SJSA1 (cell line): ENCODE measurements around the gene FKBP1A. TPM values are rescaled to one million over a fixed set of nuclear protein-coding genes. Genes with fewer than 3 reads are reported as not detected.

Experiments used
- DNase-seq, 2 experiments: peaks; one replicate each; pipeline ENCODE4 v3.0.0-alpha.2; 2015 to 2020; ENCODE audit warnings: low spot score in 2 of 2, low read depth in 1 of 2
- H3K27ac ChIP-seq: fragments of 250-450 bp; sonication (Bioruptor Pico); 2 replicates; pipeline ENCODE4 v1.5.1; 2020; ENCODE audit warnings: mild to moderate bottlenecking, moderate library complexity
- H3K27me3 ChIP-seq: fragments of 250-450 bp; sonication (Bioruptor Pico); replicated peaks from 2 replicates; pipeline ENCODE4 v1.5.1; 2020; ENCODE audit warnings: mild to moderate bottlenecking, moderate library complexity
- H3K36me3 ChIP-seq: fragments of 250-450 bp; sonication (Bioruptor Pico); 2 replicates; pipeline ENCODE4 v1.5.1; 2020; ENCODE audit warnings: mild to moderate bottlenecking
- H3K4me1 ChIP-seq: fragments of 250-450 bp; sonication (Bioruptor Pico); replicated peaks from 2 replicates; pipeline ENCODE4 v1.6.1; 2021; ENCODE audit warnings: mild to moderate bottlenecking
- H3K4me3 ChIP-seq: fragments of 250-450 bp; sonication (Bioruptor Pico); 2 replicates; pipeline ENCODE4 v1.5.1; 2020; ENCODE audit warnings: mild to moderate bottlenecking
- H3K9me3 ChIP-seq: fragments of 250-450 bp; sonication (Bioruptor Pico); replicated peaks from 2 replicates; pipeline ENCODE4 v1.5.1; 2020; ENCODE audit warnings: mild to moderate bottlenecking
- total RNA-seq: library from RNA; depleted of rRNA; stranded (reverse); fragments of >200 nt; shearing (Covaris generic); gene quantifications from 2 replicates; pipeline ENCODE4 v1.2.3, GENCODE V29; 2014

The FKBP1A gene
- total RNA-seq, 1 experiment from 2014 or later, result 75.3 TPM

GRCh38 chr20:1426231-1426849 is 33.5 kb upstream of the FKBP1A start:
- no peaks in the 10 kb centered on the region for H3K27me3 ChIP-seq

GRCh38 chr20:1424336-1424735 is 31.5 kb upstream of the FKBP1A start:
- DNase-seq, result no peak
- Histone ChIP-seq H3K27ac (no peak overlapping the region), H3K9me3 (peaks cover 2% of the 10 kb centered on the region; the same call in 1 of the 2 replicates), H3K36me3 (no peaks in the 10 kb centered on the region), H3K4me1 (peaks cover 3% of the 10 kb centered on the region; the same call in 1 of the 2 replicates), H3K4me3 (no peak overlapping the region), H3K27me3 (no peaks in the 10 kb centered on the region)

More at GRCh38 chr20:1426231-1426849, 33.5 kb upstream of the FKBP1A start:
- Histone ChIP-seq H3K27ac (no peak overlapping the region), H3K4me3 (no peak overlapping the region), H3K36me3 (no peaks in the 10 kb centered on the region), H3K9me3 (no peaks in the 10 kb centered on the region), H3K4me1 (peaks cover 6% of the 10 kb centered on the region; the same call in 1 of the 2 replicates)
- no peak for DNase-seq

- peaks cover 2% of the 10 kb centered on the region for H3K4me1 ChIP-seq
- no peaks in the 10 kb centered on the region for H3K36me3 ChIP-seq
- H3K27ac ChIP-seq, result no peak overlapping the region
- no peaks in the 10 kb centered on the region for H3K27me3 ChIP-seq
- peak in 1 of 2 experiments; percentile 55 for DNase-seq
- H3K9me3 ChIP-seq, result peaks cover 2% of the 10 kb centered on the region; the same call in 1 of the 2 replicates
- no peak overlapping the region for H3K4me3 ChIP-seq
These were observed 30.8 kb upstream of the FKBP1A start for GRCh38 chr20:1423625-1424106.

- no peak overlapping the region for H3K27ac ChIP-seq
- H3K9me3 ChIP-seq, result peaks cover 2% of the 10 kb centered on the region; the same call in 1 of the 2 replicates
- H3K36me3 ChIP-seq, result no peaks in the 10 kb centered on the region
- H3K4me1 ChIP-seq, result peaks cover 6% of the 10 kb centered on the region
- H3K27me3 ChIP-seq, result no peaks in the 10 kb centered on the region
- DNase-seq, result no peak
- no peak overlapping the region for H3K4me3 ChIP-seq
These were observed 30.4 kb upstream of the FKBP1A start for GRCh38 chr20:1423206-1423605.

- DNase-seq, result no peak
- peaks cover 11% of the 10 kb centered on the region for H3K4me1 ChIP-seq
- H3K36me3 ChIP-seq, result no peaks in the 10 kb centered on the region
- H3K27me3 ChIP-seq, result no peaks in the 10 kb centered on the region
- no peak overlapping the region for H3K27ac ChIP-seq
- peaks cover 2% of the 10 kb centered on the region; the same call in 1 of the 2 replicates for H3K9me3 ChIP-seq
- H3K4me3 ChIP-seq, result no peak overlapping the region
These were observed 29.9 kb upstream of the FKBP1A start for GRCh38 chr20:1422753-1423152.

GRCh38 chr20:1420066-1420465 is 27.2 kb upstream of the FKBP1A start:
- H3K4me3 ChIP-seq, result no peak overlapping the region
- peaks cover 2% of the 10 kb centered on the region; the same call in 1 of the 2 replicates for H3K9me3 ChIP-seq
- DNase-seq, result no peak
- peaks cover 32% of the 10 kb centered on the region for H3K4me1 ChIP-seq
- no peaks in the 10 kb centered on the region for H3K27me3 ChIP-seq
- no peaks in the 10 kb centered on the region for H3K36me3 ChIP-seq
- H3K27ac ChIP-seq, result no peak overlapping the region

GRCh38 chr20:1418350-1418749 is 25.5 kb upstream of the FKBP1A start:
- H3K36me3 ChIP-seq, result no peaks in the 10 kb centered on the region
- DNase-seq, result no peak
- H3K4me3 ChIP-seq, result no peak overlapping the region
- no peaks in the 10 kb centered on the region for H3K27me3 ChIP-seq
- peaks cover 2% of the 10 kb centered on the region; the same call in 1 of the 2 replicates for H3K9me3 ChIP-seq
- H3K27ac ChIP-seq, result peak overlapping the region; percentile 39
- peaks cover 32% of the 10 kb centered on the region for H3K4me1 ChIP-seq

GRCh38 chr20:1417790-1418189 is 24.9 kb upstream of the FKBP1A start:
- H3K27me3 ChIP-seq, result no peaks in the 10 kb centered on the region
- H3K4me3 ChIP-seq, result no peak overlapping the region
- H3K9me3 ChIP-seq, result peaks cover 2% of the 10 kb centered on the region; the same call in 1 of the 2 replicates
- no peaks in the 10 kb centered on the region for H3K36me3 ChIP-seq
- peaks cover 32% of the 10 kb centered on the region for H3K4me1 ChIP-seq
- DNase-seq, result no peak
- H3K27ac ChIP-seq, result peak overlapping the region; percentile 39

GRCh38 chr20:1417273-1417672 is 24.4 kb upstream of the FKBP1A start:
- peaks cover 2% of the 10 kb centered on the region; the same call in 1 of the 2 replicates for H3K9me3 ChIP-seq
- no peaks in the 10 kb centered on the region for H3K36me3 ChIP-seq
- peaks cover 32% of the 10 kb centered on the region for H3K4me1 ChIP-seq
- DNase-seq, result peak; percentile 85 to 92
- peak overlapping the region; percentile 54 for H3K27ac ChIP-seq
- H3K4me3 ChIP-seq, result no peak overlapping the region
- H3K27me3 ChIP-seq, result no peaks in the 10 kb centered on the region

GRCh38 chr20:1415667-1416468 is 23.0 kb upstream of the FKBP1A start:
- Histone ChIP-seq H3K36me3 (no peaks in the 10 kb centered on the region), H3K27me3 (no peaks in the 10 kb centered on the region), H3K4me3 (no peak overlapping the region), H3K27ac (peak overlapping the region; percentile 54), H3K9me3 (peaks cover 2% of the 10 kb centered on the region; the same call in 1 of the 2 replicates), H3K4me1 (peaks cover 32% of the 10 kb centered on the region)
- DNase-seq, result peak; percentile 79 to 93

- Histone ChIP-seq H3K4me3 (no peak overlapping the region), H3K9me3 (peaks cover 2% of the 10 kb centered on the region; the same call in 1 of the 2 replicates), H3K27ac (no peak overlapping the region), H3K4me1 (peaks cover 32% of the 10 kb centered on the region), H3K27me3 (no peaks in the 10 kb centered on the region), H3K36me3 (no peaks in the 10 kb centered on the region)
- no peak for DNase-seq
These were observed 22.1 kb upstream of the FKBP1A start for GRCh38 chr20:1414982-1415381.

GRCh38 chr20:1405801-1406200 is 12.9 kb upstream of the FKBP1A start:
- H3K27me3 ChIP-seq, result no peaks in the 10 kb centered on the region
- H3K36me3 ChIP-seq, result no peaks in the 10 kb centered on the region
- no peaks in the 10 kb centered on the region for H3K4me1 ChIP-seq
- no peak overlapping the region for H3K27ac ChIP-seq
- H3K9me3 ChIP-seq, result no peaks in the 10 kb centered on the region
- no peak for DNase-seq
- H3K4me3 ChIP-seq, result no peak overlapping the region

GRCh38 chr20:1403624-1404023 is 10.8 kb upstream of the FKBP1A start:
- DNase-seq, result no peak
- H3K4me1 ChIP-seq, result peaks cover 12% of the 10 kb centered on the region
- no peaks in the 10 kb centered on the region for H3K36me3 ChIP-seq
- H3K27ac ChIP-seq, result no peak overlapping the region
- H3K4me3 ChIP-seq, result no peak overlapping the region
- no peaks in the 10 kb centered on the region for H3K27me3 ChIP-seq
- H3K9me3 ChIP-seq, result no peaks in the 10 kb centered on the region

- Histone ChIP-seq H3K9me3 (no peaks in the 10 kb centered on the region), H3K4me1 (peaks cover 12% of the 10 kb centered on the region), H3K4me3 (no peak overlapping the region), H3K27ac (no peak overlapping the region), H3K27me3 (no peaks in the 10 kb centered on the region), H3K36me3 (no peaks in the 10 kb centered on the region)
- DNase-seq, result no peak
These were observed 9.3 kb upstream of the FKBP1A start for GRCh38 chr20:1402149-1402548.
